T-helper 17 cell (primary cell): ENCODE data around the gene ZNF71. TPM values are rescaled to one million over a fixed set of nuclear protein-coding genes. Genes with fewer than 3 reads are reported as not detected.
"Not testable (repeated sequence)": the region's sequence is repeated elsewhere in the genome, so short reads cannot be mapped to it uniquely, and the experiment has no call there.

Experiments used
- ATAC-seq: fragments of 150-1000 bp; cut with Tn5 transposase; 2 replicates; pipeline ENCODE4 v1.10.0; 2021; ENCODE audit warnings: mild to moderate bottlenecking, moderate library complexity
- DNase-seq, 3 donors: peaks; one replicate each; pipeline versions ENCODE4 v3.0.0 to v3.0.0-alpha.2; 2020 to 2021
- H3K9me3 ChIP-seq: one replicate; pipeline ENCODE4 v1.7.0; 2013; ENCODE audit warnings: low read length, mild to moderate bottlenecking; ENCODE audit not compliant: control insufficient read depth, poor library complexity, severe bottlenecking
- H3K27ac Mint-ChIP-seq: one replicate; pipeline ENCODE4 v1.8.0; 2022; ENCODE audit warnings: mild to moderate bottlenecking, moderate library complexity, mixed read lengths
- H3K27me3 Mint-ChIP-seq: one replicate; pipeline ENCODE4 v1.8.0; 2022; ENCODE audit warnings: mixed read lengths
- H3K36me3 Mint-ChIP-seq: one replicate; pipeline ENCODE4 v1.8.0; 2022; ENCODE audit warnings: low read depth, mixed read lengths
- H3K4me1 Mint-ChIP-seq: one replicate; pipeline ENCODE4 v1.8.0; 2022; ENCODE audit warnings: mild to moderate bottlenecking, mixed read lengths
- H3K4me3 Mint-ChIP-seq: one replicate; pipeline ENCODE4 v1.8.0; 2022; ENCODE audit warnings: mild to moderate bottlenecking, moderate library complexity, mixed read lengths
- total RNA-seq, 4 donors: library from RNA in 2 of 4; stranded (reverse) in 2 of 4; gene quantifications; one replicate each; pipeline ENCODE4 v1.2.3 and lab custom pipeline; 2022 to 2026

ZNF71 gene
- total RNA-seq, 2 donors from 2014 or later = 4.9 to 5.1 TPM

GRCh38 chr19:56671613-56671994, 76.5 kb downstream of the ZNF71 start, which contains the start of gene ZNF835:
Gene ZNF835 (minus strand): TSS chr19:56671757. CDS start chr19:56665198, 6,559 bp downstream.
- DNase-seq (peak; percentile 42 to 77 (median 67)), ATAC-seq (peak; percentile 97)
- Mint-ChIP-seq H3K4me3 (peak within 1 kb of the TSS; percentile 88), H3K36me3 (no peaks in the 10 kb centered on the region), H3K4me1 (peaks cover 2% of the 10 kb centered on the region), H3K27ac (peak within 1 kb of the TSS; percentile 17), H3K27me3 (no peaks in the 10 kb centered on the region)
- no peaks in the 10 kb centered on the region for H3K9me3 ChIP-seq

- H3K4me1 Mint-ChIP-seq, H3K27me3 Mint-ChIP-seq, H3K9me3 ChIP-seq, H3K4me3 Mint-ChIP-seq, ATAC-seq, H3K27ac Mint-ChIP-seq, H3K36me3 Mint-ChIP-seq, DNase-seq: not testable (repeated sequence)
Observed at GRCh38 chr19:56672610-56673009, 77.5 kb downstream of the ZNF71 start.

Other genes starting within 250 kb of the ZNF71 start
- 1 to 10 TPM; 3.2 to 3.9 TPM for gene ZNF582, start 201.8 kb upstream of the ZNF71 start, total RNA-seq
- 1 to 10 TPM; 1.7 to 2.7 TPM for gene ZNF583, start 191.0 kb upstream of the ZNF71 start, total RNA-seq
- gene ZNF667, start 118.0 kb upstream of the ZNF71 start, total RNA-seq = 1 to 10 TPM in 1 of 2 donors, under 1 TPM in 1; 0.26 to 2.0 TPM
- 1 to 10 TPM in 1 of 2 donors, under 1 TPM in 1; 0.23 to 1.1 TPM for gene ZNF471, start 87.4 kb upstream of the ZNF71 start, total RNA-seq
- 1 to 10 TPM; 4.8 to 5.1 TPM for gene ZFP28, start 56.4 kb upstream of the ZNF71 start, total RNA-seq
- gene ZNF470, start 27.8 kb upstream of the ZNF71 start, total RNA-seq = 1 to 10 TPM in 1 of 2 donors, under 1 TPM in 1; 0.83 to 1.4 TPM
- gene SMIM17, start 47.9 kb downstream of the ZNF71 start, total RNA-seq = not detected
- under 1 TPM; 0.83 to 0.99 TPM for gene ZNF835, start 76.5 kb downstream of the ZNF71 start, total RNA-seq
- gene PEG3, start 245.4 kb downstream of the ZNF71 start, total RNA-seq = not detected
- not detected for gene ZIM2, start 245.4 kb downstream of the ZNF71 start, total RNA-seq